ENCODE results near the gene GINS3. TPM values are rescaled to one million over a fixed set of nuclear protein-coding genes. Genes with fewer than 3 reads are reported as not detected.

The GINS3 gene
- total RNA-seq, 1 donor from 2014 or later = 2.1 TPM

- no peak for TF ChIP-seq CTCF (IDR thresholded peaks at IDR 0.05)
- Mint-ChIP-seq H3K9me3 (ENCODE audit: low read depth) (no peaks in the 10 kb centered on the region), H3K4me1 (ENCODE audit: low read depth) (no peaks in the 10 kb centered on the region), H3K27me3 (ENCODE audit: low read depth) (peaks cover 38% of the 10 kb centered on the region), H3K4me3 (ENCODE audit: unreplicated experiment) (no peak overlapping the region), H3K36me3 (ENCODE audit: low read depth) (no peaks in the 10 kb centered on the region), H3K27ac (ENCODE audit: unreplicated experiment) (no peak overlapping the region)
- DNase-seq (ENCODE audit: low spot score) = no peak
Observed at GRCh38 chr16:58366247-58367031, 25.8 kb upstream of the GINS3 start.

DNA sequence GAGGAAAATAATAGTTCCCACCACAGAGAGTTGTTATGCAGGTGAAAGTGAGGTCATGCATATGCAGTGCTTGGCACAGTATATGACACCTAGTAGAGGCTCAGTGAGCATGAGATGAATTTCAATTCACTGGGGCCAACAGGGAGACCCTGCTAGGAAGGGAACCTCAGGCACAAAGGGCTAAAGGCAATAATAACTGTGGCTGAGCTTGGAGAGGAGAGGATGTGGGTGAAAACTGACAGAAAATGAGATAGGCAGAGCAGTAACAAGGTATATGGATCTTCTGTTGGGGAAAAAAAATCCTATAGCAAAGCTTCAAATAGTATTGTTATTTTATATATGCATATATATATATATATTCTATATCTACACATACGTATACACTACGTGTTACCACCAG is 25.0 kb upstream of the GINS3 start:
- Mint-ChIP-seq H3K9me3 (ENCODE audit: low read depth) (no peaks in the 10 kb centered on the region), H3K36me3 (ENCODE audit: low read depth) (no peaks in the 10 kb centered on the region), H3K27ac (ENCODE audit: unreplicated experiment) (no peak overlapping the region), H3K4me3 (ENCODE audit: unreplicated experiment) (no peak overlapping the region), H3K27me3 (ENCODE audit: low read depth) (peaks cover 45% of the 10 kb centered on the region), H3K4me1 (ENCODE audit: low read depth) (no peaks in the 10 kb centered on the region)
- TF ChIP-seq CTCF (IDR thresholded peaks at IDR 0.05) = no peak
- no peak for DNase-seq (ENCODE audit: low spot score)

DNA sequence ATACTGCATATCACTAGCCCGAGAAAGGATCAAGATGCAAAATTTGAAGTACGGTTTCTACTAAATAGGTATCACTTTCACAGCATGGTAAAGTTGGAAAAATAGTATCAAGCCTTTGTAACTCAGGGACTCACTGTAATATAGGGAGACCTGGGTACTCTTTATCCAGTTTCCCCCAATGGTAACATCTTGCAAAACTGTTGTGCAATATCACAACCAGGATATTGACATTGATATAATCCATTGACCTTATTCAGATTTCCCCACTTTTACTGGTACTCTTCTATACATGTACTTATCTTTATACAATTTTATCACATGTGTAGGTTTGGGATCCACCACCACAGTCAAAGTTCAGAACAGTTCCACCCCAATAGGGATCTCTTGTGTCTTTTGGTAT is 20.4 kb upstream of the GINS3 start:
- no peaks in the 10 kb centered on the region for H3K36me3 Mint-ChIP-seq (ENCODE audit: low read depth)
- H3K27me3 Mint-ChIP-seq (ENCODE audit: low read depth) = peaks cover 52% of the 10 kb centered on the region
- H3K9me3 Mint-ChIP-seq (ENCODE audit: low read depth) = no peaks in the 10 kb centered on the region
- TF ChIP-seq CTCF (IDR thresholded peaks at IDR 0.05) = no peak
- no peak for DNase-seq (ENCODE audit: low spot score)
- H3K4me1 Mint-ChIP-seq (ENCODE audit: low read depth) = no peaks in the 10 kb centered on the region
- no peak overlapping the region for H3K4me3 Mint-ChIP-seq (ENCODE audit: unreplicated experiment)
- no peak overlapping the region for H3K27ac Mint-ChIP-seq (ENCODE audit: unreplicated experiment)

DNA sequence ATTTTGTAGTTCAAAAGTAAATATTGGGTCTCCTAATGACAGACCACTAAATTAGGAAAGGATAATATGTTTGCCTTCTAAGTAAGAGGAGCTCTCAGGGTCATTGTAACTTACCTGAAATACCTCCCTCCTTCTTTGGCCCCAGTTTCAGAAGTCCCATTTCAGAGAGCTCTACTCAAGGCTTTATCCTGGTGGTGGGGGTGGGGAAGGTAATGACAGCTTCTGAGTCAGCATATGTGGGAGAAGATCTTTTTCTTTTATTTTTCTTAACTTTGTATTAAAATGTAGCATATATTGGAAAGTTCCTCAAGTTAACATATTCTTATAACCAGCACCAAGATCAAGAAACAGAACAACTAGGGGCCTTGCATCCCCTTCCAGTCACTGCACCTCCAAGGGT is 16.9 kb upstream of the GINS3 start:
- no peak for DNase-seq (ENCODE audit: low spot score)
- Mint-ChIP-seq H3K4me1 (ENCODE audit: low read depth) (peaks cover 5% of the 10 kb centered on the region), H3K27ac (ENCODE audit: unreplicated experiment) (no peak overlapping the region), H3K36me3 (ENCODE audit: low read depth) (no peaks in the 10 kb centered on the region), H3K4me3 (ENCODE audit: unreplicated experiment) (no peak overlapping the region), H3K27me3 (ENCODE audit: low read depth) (peaks cover 28% of the 10 kb centered on the region), H3K9me3 (ENCODE audit: low read depth) (no peaks in the 10 kb centered on the region)
- no peak for TF ChIP-seq CTCF (IDR thresholded peaks at IDR 0.05)

GRCh38 chr16:58377932-58378331 is 14.3 kb upstream of the GINS3 start:
- Mint-ChIP-seq H3K27me3 (ENCODE audit: low read depth) (peaks cover 18% of the 10 kb centered on the region), H3K4me3 (ENCODE audit: unreplicated experiment) (no peak overlapping the region), H3K4me1 (ENCODE audit: low read depth) (peaks cover 5% of the 10 kb centered on the region), H3K27ac (ENCODE audit: unreplicated experiment) (no peak overlapping the region), H3K36me3 (ENCODE audit: low read depth) (no peaks in the 10 kb centered on the region), H3K9me3 (ENCODE audit: low read depth) (no peaks in the 10 kb centered on the region)
- TF ChIP-seq CTCF (IDR thresholded peaks at IDR 0.05) = no peak
- no peak for DNase-seq (ENCODE audit: low spot score)

Measured in chondrocyte (in vitro differentiated cells).